A549 (cell line): ENCODE data around the gene ESYT1. TPM values are rescaled to one million over a fixed set of nuclear protein-coding genes. Genes with fewer than 3 reads are reported as not detected.

Experiments used
- ATAC-seq, 2 experiments: fragments of 200-7000 bp in 1 of 2; fragments of >200 bp in 1 of 2; cut with Nextera tagmentation in 1 of 2; cut with Tn5 transposase in 1 of 2; 3 replicates each; pipeline versions ENCODE4 v1.8.0 to v1.9.1; 2018 to 2020; ENCODE audit warnings: mild to moderate bottlenecking in 1 of 2, moderate library complexity in 1 of 2
- CTCF ChIA-PET: fragments of 300-600 bp; sonication (Branson Sonifier 250); formaldehyde crosslinking; extraction: SDS; loops from one replicate; lab custom pipeline; 2021; ENCODE audit warnings: antibody characterized with exemption, inconsistent platforms; lab: Yijun Ruan, JAX
- POLR2A ChIA-PET: fragments of 350-600 bp; formaldehyde crosslinking; extraction: SDS; loops from one replicate; lab custom pipeline; 2021; ENCODE audit warnings: antibody characterized with exemption, inconsistent platforms; lab: Yijun Ruan, JAX
- DNase-seq, 2 experiments: peaks; one replicate each; pipeline versions ENCODE4 v3.0.0 to v3.0.0-alpha.2; 2011 to 2016; ENCODE audit warnings: low read depth in 1 of 2, low spot score in 1 of 2
- FAIRE-seq: peaks from 2 replicates; lab custom pipeline; 2011; peaks lifted over from hg19 to GRCh38; lab: Jason Lieb, UNC
- H3K27ac ChIP-seq, 2 experiments: fragments of >200 bp; sonication (Bioruptor Twin); formaldehyde crosslinking; 3 replicates each; pipeline ENCODE4 v1.5.1; 2016 to 2017
- H3K4me1 ChIP-seq: fragments of >200 bp; sonication (Bioruptor Twin); formaldehyde crosslinking; 3 replicates; pipeline ENCODE4 v1.6.1; 2016
- H3K4me2 ChIP-seq: fragments of >200 bp; sonication (Bioruptor Twin); formaldehyde crosslinking; 3 replicates; pipeline ENCODE4 v1.6.1; 2016
- H3K4me3 ChIP-seq: fragments of >200 bp; sonication (Bioruptor Twin); formaldehyde crosslinking; 3 replicates; pipeline ENCODE4 v1.5.1; 2016
- H3K9me3 ChIP-seq: fragments of >200 bp; sonication (Bioruptor Twin); formaldehyde crosslinking; 3 replicates; pipeline ENCODE4 v1.6.1; 2016
- BHLHE40 ChIP-seq: IDR thresholded peaks from 2 replicates; pipeline ENCODE4 v1.6.1; 2012; ENCODE audit warnings: low read depth, low read length, inconsistent platforms
- CBX8 ChIP-seq: fragments of 200-600 bp; sonication (generic); IDR thresholded peaks from 2 replicates; pipeline ENCODE4 v1.6.1; 2016
- CEBPB ChIP-seq, 2 experiments: fragments of >200 bp in 1 of 2; sonication (Bioruptor Twin) in 1 of 2; formaldehyde crosslinking in 1 of 2; IDR thresholded peaks; 2 replicates each; pipeline ENCODE4 v1.6.1; 2012 to 2016
- EHMT2 ChIP-seq: fragments of 200-600 bp; sonication (generic); IDR thresholded peaks from 2 replicates; pipeline ENCODE4 v1.6.1; 2016; ENCODE audit warnings: antibody characterized with exemption, low read depth, mild to moderate bottlenecking, moderate library complexity
- ESRRA ChIP-seq: fragments of 150-350 bp; IDR thresholded peaks from 2 replicates; pipeline ENCODE4 v1.6.1; 2014; ENCODE audit warnings: mild to moderate bottlenecking, low read length, borderline replicate concordance
- FOXS1 ChIP-seq: fragments of 250-450 bp; sonication (Bioruptor Pico); IDR thresholded peaks from 2 replicates; pipeline ENCODE4 v1.5.0; 2020; ENCODE audit warnings: mild to moderate bottlenecking, moderate library complexity
- GATA3 ChIP-seq: IDR thresholded peaks from 2 replicates; pipeline ENCODE4 v1.6.1; 2012; ENCODE audit warnings: borderline replicate concordance
- HOXA7 ChIP-seq: fragments of 250-450 bp; sonication (Bioruptor Pico); IDR thresholded peaks from 2 replicates; pipeline ENCODE4 v1.5.0; 2020; ENCODE audit warnings: mild to moderate bottlenecking, moderate library complexity
- HOXB13 ChIP-seq: fragments of 250-450 bp; sonication (Bioruptor Pico); IDR thresholded peaks from 2 replicates; pipeline ENCODE4 v1.5.0; 2020; ENCODE audit warnings: low read depth, mild to moderate bottlenecking, moderate library complexity
- HOXB5 ChIP-seq: fragments of 250-450 bp; sonication (Bioruptor Pico); IDR thresholded peaks from 2 replicates; pipeline ENCODE4 v1.5.0; 2020; ENCODE audit warnings: mild to moderate bottlenecking, moderate library complexity
- JUN ChIP-seq, 2 experiments: fragments of >200 bp; sonication (Bioruptor Twin); formaldehyde crosslinking; IDR thresholded peaks; 2 replicates in 1 of 2; 3 replicates in 1 of 2; pipeline ENCODE4 v1.6.1; 2016 to 2017
- MYC ChIP-seq: IDR thresholded peaks from 2 replicates; pipeline ENCODE4 v1.6.1; 2012; ENCODE audit warnings: mild to moderate bottlenecking, inconsistent platforms, low read length, improper control_type of control experiment, borderline replicate concordance
- POLR2A ChIP-seq: IDR thresholded peaks from 2 replicates; pipeline ENCODE4 v1.6.1; 2012; ENCODE audit warnings: mild to moderate bottlenecking, low read length
- RAD21 ChIP-seq, 2 experiments: fragments of >200 bp in 1 of 2; sonication (Bioruptor Twin) in 1 of 2; formaldehyde crosslinking in 1 of 2; IDR thresholded peaks in 1 of 2; conservative IDR thresholded peaks in 1 of 2; 2 replicates in 1 of 2; 3 replicates in 1 of 2; pipeline ENCODE4 v1.6.1; 2012 to 2018; ENCODE audit warnings: inconsistent platforms in 1 of 2
- RARB ChIP-seq: fragments of 250-450 bp; sonication (Bioruptor Pico); IDR thresholded peaks from 2 replicates; pipeline ENCODE4 v1.8.0; 2021; ENCODE audit warnings: mild to moderate bottlenecking, moderate library complexity
- REST ChIP-seq: fragments of 200-600 bp; sonication (generic); IDR thresholded peaks from 2 replicates; pipeline ENCODE4 v1.6.1; 2016; ENCODE audit warnings: antibody characterized with exemption, mild to moderate bottlenecking, moderate library complexity
- RFX5 ChIP-seq: fragments of 450-650 bp; IDR thresholded peaks from 2 replicates; pipeline ENCODE4 v1.7.1; 2014; ENCODE audit warnings: antibody characterized with exemption, mild to moderate bottlenecking, moderate library complexity
- RNF2 ChIP-seq: fragments of 200-600 bp; sonication (generic); IDR thresholded peaks from 2 replicates; pipeline ENCODE4 v1.6.1; 2016; ENCODE audit warnings: low read depth, mild to moderate bottlenecking, antibody characterized with exemption, moderate library complexity, borderline replicate concordance
- SMC3 ChIP-seq: fragments of >200 bp; sonication (Bioruptor Twin); formaldehyde crosslinking; IDR thresholded peaks from 3 replicates; pipeline ENCODE4 v1.6.1; 2018; ENCODE audit warnings: inconsistent platforms
- TFCP2L1 ChIP-seq: fragments of 250-450 bp; sonication (Bioruptor Pico); IDR thresholded peaks from 2 replicates; pipeline ENCODE4 v1.5.0; 2021; ENCODE audit warnings: mild to moderate bottlenecking
- TP53 ChIP-seq: fragments of 250-450 bp; sonication (Bioruptor Pico); IDR thresholded peaks from 2 replicates; pipeline ENCODE4 v1.5.0; 2021; ENCODE audit warnings: mild to moderate bottlenecking, moderate library complexity
- ZFP36 ChIP-seq: fragments of 450-650 bp; IDR thresholded peaks from 2 replicates; pipeline ENCODE4 v1.6.1; 2014; ENCODE audit warnings: borderline replicate concordance; ENCODE audit not compliant: partially characterized antibody
- WGBS: methylation state at CpG from one replicate; pipeline ENCODE4 v1.1.6; 2017; ENCODE audit errors: missing lambda C conversion rate; 5-methylcytosine and 5-hydroxymethylcytosine counted together
- polyA plus RNA-seq, 4 experiments: library from polyadenylated mRNA; depleted of rRNA in 3 of 4; stranded (reverse); fragments of >200 nt; fragmentation: RNase III in 1 of 4; extraction: RNeasy Plus Mini Kit Qiagen cat#74134 plus additional on column Dnase treatment in 1 of 4; gene quantifications; 2 replicates in 3 of 4; 3 replicates in 1 of 4; pipeline ENCODE4 v1.2.3, GENCODE V29; 2011 to 2017
- TF ChIP-seq, protein P1 (sequence below): IDR thresholded peaks from 2 replicates; pipeline ENCODE4 v1.6.1; 2012; ENCODE audit warnings: low read depth, borderline replicate concordance
- TF ChIP-seq, protein P2 (sequence below): fragments of >200 bp; sonication (Bioruptor Twin); formaldehyde crosslinking; IDR thresholded peaks from 3 replicates; pipeline ENCODE4 v1.6.1; 2016
- TF ChIP-seq, protein P3 (sequence below): fragments of 250-450 bp; sonication (Bioruptor Pico); IDR thresholded peaks from 2 replicates; pipeline ENCODE4 v1.5.0; 2020; ENCODE audit warnings: low read depth, mild to moderate bottlenecking, moderate library complexity
- TF ChIP-seq, protein P4 (sequence below): IDR thresholded peaks from 2 replicates; pipeline ENCODE4 v1.6.1; 2012
- TF ChIP-seq, protein P5 (sequence below): IDR thresholded peaks from 2 replicates; pipeline ENCODE4 v1.6.1; 2012

The ESYT1 gene
- polyA plus RNA-seq, 2 of the 4 experiments (the other 2 are of a cell fraction), result 54.2 to 72.4 TPM

- no peak for ATAC-seq
- TF ChIP-seq POLR2A, result no peak
- TF ChIP-seq CBX8, result no peak
- no peak for TF ChIP-seq ESRRA
- TF ChIP-seq BHLHE40, result no peak
- TF ChIP-seq, protein P1, sequence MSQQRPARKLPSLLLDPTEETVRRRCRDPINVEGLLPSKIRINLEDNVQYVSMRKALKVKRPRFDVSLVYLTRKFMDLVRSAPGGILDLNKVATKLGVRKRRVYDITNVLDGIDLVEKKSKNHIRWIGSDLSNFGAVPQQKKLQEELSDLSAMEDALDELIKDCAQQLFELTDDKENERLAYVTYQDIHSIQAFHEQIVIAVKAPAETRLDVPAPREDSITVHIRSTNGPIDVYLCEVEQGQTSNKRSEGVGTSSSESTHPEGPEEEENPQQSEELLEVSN, result no peak
- no peak for TF ChIP-seq RAD21 (conservative IDR thresholded peaks at IDR 0.05 in 1 of 2, IDR thresholded peaks at IDR 0.05 in 1 of 2)
- no peak for TF ChIP-seq HOXB13
- TF ChIP-seq EHMT2, result no peak
- no peak for TF ChIP-seq ZFP36
- TF ChIP-seq HOXA7 (CRISPR knock-in tag), result no peak
- no peak for TF ChIP-seq SMC3
- TF ChIP-seq HOXB5 (CRISPR knock-in tag), result no peak
- no peak for TF ChIP-seq GATA3
- no peak for TF ChIP-seq RNF2
- FAIRE-seq, result no peak
- ChIA-PET POLR2A (interaction anchor here (0.8 to 5.5 kb wide), 3 partner anchors 11 to 69 kb away, joined by 3 to 77 read pairs (median 3); partner anchors contain the start of genes ESYT1 and PA2G4), CTCF (interaction anchor here (0.7 to 1.4 kb wide), 5 partner anchors 9 to 118 kb away, joined by 3 to 4 read pairs (median 3); partner anchors contain the start of genes PA2G4, SMARCC2 and SUOX)
- Histone ChIP-seq H3K9me3 (no peaks in the 10 kb centered on the region), H3K4me3 (peak overlapping the region; percentile 71), H3K27ac (peak overlapping the region; percentile 90 to 96), H3K4me2 (peak overlapping the region; percentile 76), H3K4me1 (peaks cover 20% of the 10 kb centered on the region)
- 19% methylated on average over 10 of the region's 10 CpGs for WGBS
- DNase-seq, result peak in 1 of 2 experiments; percentile 33
These were observed 12.7 kb upstream of the ESYT1 start for GRCh38 chr12:56115329-56115728.

DNA sequence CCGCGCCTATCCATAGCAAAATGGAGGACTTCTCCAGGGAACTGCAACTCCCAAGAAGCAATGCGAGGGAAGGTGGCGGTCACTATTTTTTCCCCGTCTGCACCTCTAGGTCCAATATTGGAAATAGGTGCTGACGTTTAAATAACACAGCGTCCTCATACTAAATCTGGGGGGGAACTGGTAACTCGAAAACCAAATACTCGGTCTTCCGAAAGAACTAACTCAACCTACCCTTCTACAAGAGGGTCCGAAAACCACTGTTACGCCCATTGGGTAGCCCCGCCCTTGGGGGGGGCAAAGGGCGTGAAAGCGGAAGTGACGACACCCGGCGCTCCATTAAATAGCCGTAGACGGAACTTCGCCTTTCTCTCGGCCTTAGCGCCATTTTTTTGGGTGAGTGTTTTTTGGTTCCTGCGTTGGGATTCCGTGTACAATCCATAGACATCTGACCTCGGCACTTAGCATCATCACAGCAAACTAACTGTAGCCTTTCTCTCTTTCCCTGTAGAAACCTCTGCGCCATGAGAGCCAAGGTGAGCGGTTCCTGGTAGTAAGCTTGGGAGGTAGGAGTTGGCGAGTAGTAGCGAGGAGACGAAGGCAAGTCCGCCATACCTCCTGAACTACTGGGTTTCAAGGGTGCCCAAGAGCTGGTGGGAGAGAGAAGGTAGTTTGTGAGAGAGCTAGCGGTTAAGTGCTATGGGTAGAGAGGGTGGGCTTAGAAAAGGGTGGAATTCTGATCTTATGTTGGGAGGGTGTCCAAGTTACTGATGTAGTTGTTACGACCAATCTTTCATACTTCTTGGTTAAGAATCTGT is 11.6 kb upstream of the ESYT1 start, which contains the start of gene RPL41:
Gene RPL41, plus strand, starts transcription at position 367 of the 815 bp plus-strand sequence.
- under 1% methylated on average over 34 of the region's 34 CpGs for WGBS
- peak within 1 kb of the TSS; percentile 90 to 96 for H3K27ac ChIP-seq
- POLR2A ChIA-PET, result interaction anchor here (0.6 to 5.5 kb wide), 10 partner anchors 11 to 400 kb away, joined by 3 to 77 read pairs (median 6); partner anchors contain the start of genes CNPY2, ERBB3, ESYT1 and MYL6
- DNase-seq (peak; percentile 70 to 97), FAIRE-seq (peak; percentile 36), ATAC-seq (peak; percentile 46 to 59)
- H3K4me2 ChIP-seq, result peak within 1 kb of the TSS; percentile 76
- H3K4me3 ChIP-seq, result peak within 1 kb of the TSS; percentile 71
- peaks cover 20% of the 10 kb centered on the region for H3K4me1 ChIP-seq
- CTCF ChIA-PET, result interaction anchor here (1.4 to 4.5 kb wide), 3 partner anchors 11 to 13 kb away, joined by 3 to 34 read pairs (median 21); partner anchors contain the start of genes ESYT1 and PA2G4
- no peaks in the 10 kb centered on the region for H3K9me3 ChIP-seq
- TF ChIP-seq GATA3, result peak; percentile 35
- TF ChIP-seq TFCP2L1, result peak; percentile 74; the same call in 1 of the 2 replicates
- TF ChIP-seq, protein P2, sequence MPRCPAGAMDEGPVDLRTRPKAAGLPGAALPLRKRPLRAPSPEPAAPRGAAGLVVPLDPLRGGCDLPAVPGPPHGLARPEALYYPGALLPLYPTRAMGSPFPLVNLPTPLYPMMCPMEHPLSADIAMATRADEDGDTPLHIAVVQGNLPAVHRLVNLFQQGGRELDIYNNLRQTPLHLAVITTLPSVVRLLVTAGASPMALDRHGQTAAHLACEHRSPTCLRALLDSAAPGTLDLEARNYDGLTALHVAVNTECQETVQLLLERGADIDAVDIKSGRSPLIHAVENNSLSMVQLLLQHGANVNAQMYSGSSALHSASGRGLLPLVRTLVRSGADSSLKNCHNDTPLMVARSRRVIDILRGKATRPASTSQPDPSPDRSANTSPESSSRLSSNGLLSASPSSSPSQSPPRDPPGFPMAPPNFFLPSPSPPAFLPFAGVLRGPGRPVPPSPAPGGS, result peak; percentile 99
- TF ChIP-seq RFX5, result 0 out of 2 replicates have a peak, but pooled peaks have one; percentile 13
- TF ChIP-seq MYC, result peak; percentile 85
- TF ChIP-seq, protein P1, result peak; percentile 71; the same call in 1 of the 2 replicates
- peak; percentile 99 for TF ChIP-seq JUN (IDR thresholded peaks at IDR 0.05)
- TF ChIP-seq CEBPB (IDR thresholded peaks at IDR 0.05), result no peak
- TF ChIP-seq FOXS1 (CRISPR knock-in tag), result no peak
- peak; percentile 28; the same call in 1 of the 2 replicates for TF ChIP-seq REST
- TF ChIP-seq, protein P3, sequence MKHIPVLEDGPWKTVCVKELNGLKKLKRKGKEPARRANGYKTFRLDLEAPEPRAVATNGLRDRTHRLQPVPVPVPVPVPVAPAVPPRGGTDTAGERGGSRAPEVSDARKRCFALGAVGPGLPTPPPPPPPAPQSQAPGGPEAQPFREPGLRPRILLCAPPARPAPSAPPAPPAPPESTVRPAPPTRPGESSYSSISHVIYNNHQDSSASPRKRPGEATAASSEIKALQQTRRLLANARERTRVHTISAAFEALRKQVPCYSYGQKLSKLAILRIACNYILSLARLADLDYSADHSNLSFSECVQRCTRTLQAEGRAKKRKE (CRISPR knock-in tag), result no peak
- peak; percentile 90 for TF ChIP-seq TP53 (CRISPR knock-in tag)
- TF ChIP-seq, protein P4, sequence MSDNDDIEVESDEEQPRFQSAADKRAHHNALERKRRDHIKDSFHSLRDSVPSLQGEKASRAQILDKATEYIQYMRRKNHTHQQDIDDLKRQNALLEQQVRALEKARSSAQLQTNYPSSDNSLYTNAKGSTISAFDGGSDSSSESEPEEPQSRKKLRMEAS, result peak; percentile 98
- TF ChIP-seq POLR2A, result peak; percentile 98
- TF ChIP-seq RARB, result peak; percentile 85
- TF ChIP-seq, protein P5, sequence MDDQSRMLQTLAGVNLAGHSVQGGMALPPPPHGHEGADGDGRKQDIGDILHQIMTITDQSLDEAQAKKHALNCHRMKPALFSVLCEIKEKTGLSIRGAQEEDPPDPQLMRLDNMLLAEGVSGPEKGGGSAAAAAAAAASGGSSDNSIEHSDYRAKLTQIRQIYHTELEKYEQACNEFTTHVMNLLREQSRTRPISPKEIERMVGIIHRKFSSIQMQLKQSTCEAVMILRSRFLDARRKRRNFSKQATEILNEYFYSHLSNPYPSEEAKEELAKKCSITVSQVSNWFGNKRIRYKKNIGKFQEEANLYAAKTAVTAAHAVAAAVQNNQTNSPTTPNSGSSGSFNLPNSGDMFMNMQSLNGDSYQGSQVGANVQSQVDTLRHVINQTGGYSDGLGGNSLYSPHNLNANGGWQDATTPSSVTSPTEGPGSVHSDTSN, result peak; percentile 40; the same call in 1 of the 2 replicates
